Measurements from ENCODE around the gene UBE2C. TPM values are rescaled to one million over a fixed set of nuclear protein-coding genes. Genes with fewer than 3 reads are reported as not detected.
A peak's percentile ranks its signal among the peaks of the same experiment; 100 is the strongest.

The UBE2C gene
- total RNA-seq, 1 donor from 2014 or later: 7.6 TPM

- DNase-seq (ENCODE audit: extremely low spot score in 2 of 2): no peak
- Histone ChIP-seq H3K27ac (no peak overlapping the region), H3K4me1 (peaks cover 43% of the 10 kb centered on the region), H3K27me3 (no peaks in the 10 kb centered on the region), H3K36me3 (peaks cover 0 to 25% of the 10 kb centered on the region in 2 donors), H3K4me3 (no peak overlapping the region), H3K9me3 (no peaks in the 10 kb centered on the region)
- intact Hi-C loops (cut with DNase I): no loop called here
- TF ChIP-seq CTCF (IDR thresholded peaks at IDR 0.05): no peak
- no peak for TF ChIP-seq POLR2A (IDR thresholded peaks at IDR 0.05)
- TF ChIP-seq POLR2AphosphoS5 (IDR thresholded peaks at IDR 0.05; ENCODE audit: insufficient read depth in 1 of 2, low read depth in 1 of 2): no peak
Measured at GRCh38 chr20:45853484-45853883, 41.0 kb downstream of the UBE2C start.

GRCh38 chr20:45857114-45857881, 44.9 kb downstream of the UBE2C start, which contains the start of the genes ACOT8 and ZSWIM3:
ACOT8 (minus strand) TSS chr20:45857392; CDS start chr20:45857315, 77 bp downstream.
ZSWIM3 (plus strand) TSS chr20:45857614; CDS start chr20:45857826, 212 bp downstream.
- Histone ChIP-seq H3K9me3 (no peaks in the 10 kb centered on the region), H3K27ac (peak within 1 kb of the TSS; percentile 63), H3K27me3 (no peaks in the 10 kb centered on the region), H3K36me3 (peaks cover 0 to 14% of the 10 kb centered on the region in 2 donors), H3K4me3 (peak within 1 kb of the TSS; percentile 74 to 83), H3K4me1 (peaks cover 43% of the 10 kb centered on the region)
- intact Hi-C loops (cut with DNase I): no loop called here
- peak in 1 of 2 donors; percentile 98 for DNase-seq (ENCODE audit: extremely low spot score in 2 of 2)
- TF ChIP-seq POLR2A (IDR thresholded peaks at IDR 0.05): peak in 1 of 2 donors; percentile 56
- TF ChIP-seq CTCF (IDR thresholded peaks at IDR 0.05): no peak
- TF ChIP-seq POLR2AphosphoS5 (IDR thresholded peaks at IDR 0.05; ENCODE audit: insufficient read depth in 1 of 2, low read depth in 1 of 2): peak; percentile 83 to 95

- peaks cover 43% of the 10 kb centered on the region for H3K4me1 ChIP-seq
Measured at GRCh38 chr20:45857882-45858216, 45.4 kb downstream of the UBE2C start.

GRCh38 chr20:45859916-45860315, 47.5 kb downstream of the UBE2C start:
- Histone ChIP-seq H3K9me3 (no peaks in the 10 kb centered on the region), H3K36me3 (peaks cover 0 to under 1% of the 10 kb centered on the region in 2 donors), H3K4me1 (peaks cover 30% of the 10 kb centered on the region), H3K27me3 (no peaks in the 10 kb centered on the region), H3K4me3 (no peak overlapping the region), H3K27ac (no peak overlapping the region)
- DNase-seq (ENCODE audit: extremely low spot score in 2 of 2): no peak
- TF ChIP-seq CTCF (IDR thresholded peaks at IDR 0.05) (no peak), POLR2AphosphoS5 (IDR thresholded peaks at IDR 0.05; ENCODE audit: insufficient read depth in 1 of 2, low read depth in 1 of 2) (no peak), POLR2A (IDR thresholded peaks at IDR 0.05) (no peak)
- intact Hi-C loops (cut with DNase I): no loop called here

More at GRCh38 chr20:45857882-45858216, 45.4 kb downstream of the UBE2C start:
- TF ChIP-seq CTCF (IDR thresholded peaks at IDR 0.05): no peak
- TF ChIP-seq POLR2AphosphoS5 (IDR thresholded peaks at IDR 0.05; ENCODE audit: insufficient read depth in 1 of 2, low read depth in 1 of 2): no peak
- TF ChIP-seq POLR2A (IDR thresholded peaks at IDR 0.05): no peak
- Histone ChIP-seq H3K27me3 (no peaks in the 10 kb centered on the region), H3K4me3 (peak overlapping the region; percentile 74 to 83), H3K27ac (peak overlapping the region; percentile 63), H3K36me3 (peaks cover 0 to 11% of the 10 kb centered on the region in 2 donors), H3K9me3 (no peaks in the 10 kb centered on the region)
- intact Hi-C loops (cut with DNase I): no loop called here
- DNase-seq (ENCODE audit: extremely low spot score in 2 of 2): no peak

All from vagina (tissue), 2 donors.